HAP-1 (cell line): Measurements from ENCODE around the gene RASA3.
"Not testable (repeated sequence)": the region's sequence is repeated elsewhere in the genome, so short reads cannot be mapped to it uniquely, and the experiment has no call there.

Experiments
- DNase-seq, 2 experiments: peaks; one replicate each; pipeline ENCODE4 v3.0.0-alpha.2; 2016 to 2020; ENCODE audit warnings: low spot score in 2 of 2
- H3K27me3 ChIP-seq: fragments of 250-450 bp; sonication (Bioruptor Pico); 2 replicates; pipeline ENCODE4 v1.5.1; 2020; ENCODE audit warnings: low read depth, mild to moderate bottlenecking, moderate library complexity
- H3K36me3 ChIP-seq: fragments of 250-450 bp; sonication (Bioruptor Pico); replicated peaks from 2 replicates; pipeline ENCODE4 v1.5.1; 2020; ENCODE audit warnings: mild to moderate bottlenecking
- H3K4me1 ChIP-seq: fragments of 250-450 bp; sonication (Bioruptor Pico); 2 replicates; pipeline ENCODE4 v1.5.1; 2020; ENCODE audit warnings: mild to moderate bottlenecking
- H3K4me3 ChIP-seq: fragments of 250-450 bp; sonication (Bioruptor Pico); 2 replicates; pipeline ENCODE4 v1.5.1; 2020; ENCODE audit warnings: mild to moderate bottlenecking, moderate library complexity
- H3K9me3 ChIP-seq: fragments of 250-450 bp; sonication (Bioruptor Pico); 2 replicates; pipeline ENCODE4 v1.5.1; 2020; ENCODE audit warnings: mild to moderate bottlenecking, moderate library complexity
- in situ Hi-C: fragments of 300-500 bp; cut with MboI; formaldehyde crosslinking; loops from 3 replicates; pipeline ENCODE4 v1.14.3; 2020; ENCODE audit warnings: low sequenced_read_pairs, inconsistent platforms, mixed read lengths

RASA3 gene

DNA sequence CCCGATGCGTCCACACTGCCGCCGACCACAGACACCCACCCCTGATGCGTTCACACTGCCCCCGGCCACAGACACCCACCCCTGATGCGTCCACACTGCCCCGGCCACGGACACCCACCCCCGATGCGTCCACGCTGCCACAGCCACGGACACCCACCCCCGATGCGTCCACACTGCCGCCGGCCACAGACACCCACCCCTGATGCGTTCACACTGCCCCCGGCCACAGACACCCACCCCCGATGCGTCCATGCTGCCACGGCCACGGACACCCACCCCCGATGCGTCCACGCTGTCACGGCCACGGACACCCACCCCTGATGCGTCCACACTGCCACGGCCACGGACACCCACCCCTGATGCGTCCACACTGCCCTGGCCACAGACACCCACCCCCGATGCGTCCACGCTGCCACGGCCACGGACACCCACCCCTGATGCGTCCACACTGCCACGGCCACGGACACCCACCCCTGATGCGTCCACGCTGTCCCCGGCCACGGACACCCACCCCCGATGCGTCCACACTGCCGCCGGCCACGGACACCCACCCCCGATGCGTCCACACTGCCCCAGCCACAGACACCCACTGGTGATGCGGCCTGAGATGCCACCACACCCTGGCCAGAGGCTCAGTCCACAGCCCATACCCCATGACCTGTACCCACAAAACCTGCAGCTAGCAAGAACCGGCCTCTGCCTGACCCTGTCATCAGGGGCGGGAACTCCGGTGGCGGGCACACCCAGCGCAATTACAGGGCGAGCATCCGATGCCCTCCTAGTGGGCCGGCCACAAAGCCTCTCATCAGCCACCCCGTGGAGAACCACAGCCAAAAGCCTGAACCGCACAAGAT is 28.4 kb downstream of the RASA3 start:
- DNase-seq = no peak
- H3K27me3 ChIP-seq = no peaks in the 10 kb centered on the region
- no peak overlapping the region for H3K4me3 ChIP-seq
- H3K4me1 ChIP-seq = no peaks in the 10 kb centered on the region
- H3K36me3 ChIP-seq = no peaks in the 10 kb centered on the region
- 0 out of 2 replicates have a peak, but pooled peaks cover 3% of the 10 kb centered on the region for H3K9me3 ChIP-seq
- in situ Hi-C loops = no loop called here

DNA sequence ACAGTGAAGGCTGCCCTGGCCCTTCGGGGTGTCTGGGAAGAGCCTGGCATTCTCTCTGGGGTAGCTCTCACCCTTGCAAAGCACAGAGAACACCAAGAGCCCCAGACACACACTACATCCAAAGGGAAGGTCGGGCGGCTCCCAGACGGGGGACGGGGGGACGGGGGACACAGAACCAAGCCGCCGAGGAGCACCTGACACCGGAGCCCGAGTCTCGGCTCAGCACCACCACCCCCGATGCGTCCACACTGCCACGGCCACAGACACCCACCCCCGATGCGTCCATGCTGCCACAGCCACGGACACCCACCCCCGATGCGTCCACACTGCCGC is 29.2 kb downstream of the RASA3 start:
- H3K27me3 ChIP-seq, H3K36me3 ChIP-seq, H3K9me3 ChIP-seq, in situ Hi-C loops, H3K4me3 ChIP-seq, DNase-seq, H3K4me1 ChIP-seq: not testable (repeated sequence)

DNA sequence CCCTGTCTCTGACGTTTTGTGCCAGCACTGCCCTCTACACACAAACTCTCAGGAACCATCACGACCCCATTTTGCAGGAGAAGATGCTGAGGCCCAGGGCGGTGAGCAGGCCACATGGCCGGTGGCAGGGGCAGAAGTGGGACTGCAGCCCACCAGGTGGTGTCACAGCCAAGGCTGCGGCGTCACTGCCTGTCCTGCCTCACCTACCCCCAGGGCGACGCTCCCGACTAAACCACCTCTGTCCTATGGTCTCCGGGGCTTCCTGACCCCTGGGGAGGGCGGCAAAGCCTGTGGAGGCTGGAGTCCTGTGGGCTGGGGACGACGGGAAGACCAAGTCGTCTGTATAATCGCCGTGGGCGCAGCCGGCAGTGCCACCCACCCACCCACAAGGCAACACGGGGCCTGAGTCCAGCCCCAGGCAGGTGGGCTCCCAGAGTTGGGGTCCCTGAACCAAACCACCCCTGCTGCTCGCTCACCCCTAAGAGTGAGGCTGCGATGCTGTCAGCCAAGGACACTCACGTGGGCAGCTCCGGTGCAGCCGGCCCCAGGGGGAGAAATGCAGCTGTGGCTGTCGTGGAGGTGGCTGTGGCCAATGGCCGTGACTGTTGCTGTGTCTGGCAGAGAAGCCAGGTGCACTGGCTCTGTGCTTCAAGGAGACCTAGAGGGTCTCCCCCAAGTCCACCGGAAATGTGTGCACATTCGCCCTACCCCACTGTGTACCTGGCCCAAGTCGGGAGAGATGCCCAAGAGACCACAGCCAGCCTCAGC is 29.7 kb downstream of the RASA3 start:
- Histone ChIP-seq H3K27me3 (no peaks in the 10 kb centered on the region), H3K9me3 (0 out of 2 replicates have a peak, but pooled peaks cover 3% of the 10 kb centered on the region), H3K4me1 (no peaks in the 10 kb centered on the region), H3K4me3 (no peak overlapping the region), H3K36me3 (no peaks in the 10 kb centered on the region)
- in situ Hi-C loops = no loop called here
- DNase-seq = no peak

GRCh38 chr13:114102131-114102520 is 30.3 kb downstream of the RASA3 start:
- H3K36me3 ChIP-seq = no peaks in the 10 kb centered on the region
- no peak overlapping the region for H3K4me3 ChIP-seq
- in situ Hi-C loops = no loop called here
- H3K27me3 ChIP-seq = no peaks in the 10 kb centered on the region
- no peak for DNase-seq
- H3K9me3 ChIP-seq = 0 out of 2 replicates have a peak, but pooled peaks cover 3% of the 10 kb centered on the region
- H3K4me1 ChIP-seq = no peaks in the 10 kb centered on the region

DNA sequence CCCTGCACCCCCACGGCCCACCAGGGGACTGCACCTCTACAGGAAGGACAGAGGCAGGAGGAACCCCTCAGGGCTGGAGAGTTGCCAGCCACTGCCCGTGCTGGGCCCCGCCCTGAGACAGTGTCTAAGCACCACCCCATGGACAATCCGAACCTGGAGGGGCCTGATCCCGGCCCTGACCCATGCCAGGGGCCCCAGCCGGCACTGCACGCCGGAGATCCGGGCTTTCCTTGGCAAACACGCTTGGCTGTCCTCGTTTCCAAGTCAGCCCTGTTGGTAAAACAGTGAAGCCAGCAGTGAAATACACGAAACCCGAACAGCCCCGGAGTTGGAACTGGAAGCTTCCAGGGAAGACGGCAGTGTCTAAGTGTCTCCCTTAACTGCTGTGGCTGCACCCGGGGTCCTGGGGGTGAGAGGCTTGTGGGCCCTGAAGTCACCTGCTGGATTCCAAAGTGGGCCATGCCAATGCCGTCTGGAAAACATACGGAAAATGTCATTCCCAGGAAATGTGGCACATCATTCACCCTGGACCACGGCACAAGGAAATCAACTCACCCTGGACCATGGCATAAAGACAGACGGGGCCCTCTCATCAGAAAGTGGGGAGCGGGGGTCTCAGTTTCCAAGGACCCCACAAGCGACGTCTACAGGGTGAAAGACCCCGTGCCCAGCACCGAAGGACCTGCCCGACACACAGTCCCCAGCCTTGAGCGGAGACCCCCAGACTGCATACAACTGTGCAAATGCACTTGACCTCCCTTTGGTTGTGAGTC is 30.9 kb downstream of the RASA3 start:
- H3K4me1 ChIP-seq = no peaks in the 10 kb centered on the region
- no peaks in the 10 kb centered on the region for H3K36me3 ChIP-seq
- no peak for DNase-seq
- H3K4me3 ChIP-seq = no peak overlapping the region
- in situ Hi-C loops = no loop called here
- no peaks in the 10 kb centered on the region for H3K27me3 ChIP-seq
- 0 out of 2 replicates have a peak, but pooled peaks cover 3% of the 10 kb centered on the region for H3K9me3 ChIP-seq

DNA sequence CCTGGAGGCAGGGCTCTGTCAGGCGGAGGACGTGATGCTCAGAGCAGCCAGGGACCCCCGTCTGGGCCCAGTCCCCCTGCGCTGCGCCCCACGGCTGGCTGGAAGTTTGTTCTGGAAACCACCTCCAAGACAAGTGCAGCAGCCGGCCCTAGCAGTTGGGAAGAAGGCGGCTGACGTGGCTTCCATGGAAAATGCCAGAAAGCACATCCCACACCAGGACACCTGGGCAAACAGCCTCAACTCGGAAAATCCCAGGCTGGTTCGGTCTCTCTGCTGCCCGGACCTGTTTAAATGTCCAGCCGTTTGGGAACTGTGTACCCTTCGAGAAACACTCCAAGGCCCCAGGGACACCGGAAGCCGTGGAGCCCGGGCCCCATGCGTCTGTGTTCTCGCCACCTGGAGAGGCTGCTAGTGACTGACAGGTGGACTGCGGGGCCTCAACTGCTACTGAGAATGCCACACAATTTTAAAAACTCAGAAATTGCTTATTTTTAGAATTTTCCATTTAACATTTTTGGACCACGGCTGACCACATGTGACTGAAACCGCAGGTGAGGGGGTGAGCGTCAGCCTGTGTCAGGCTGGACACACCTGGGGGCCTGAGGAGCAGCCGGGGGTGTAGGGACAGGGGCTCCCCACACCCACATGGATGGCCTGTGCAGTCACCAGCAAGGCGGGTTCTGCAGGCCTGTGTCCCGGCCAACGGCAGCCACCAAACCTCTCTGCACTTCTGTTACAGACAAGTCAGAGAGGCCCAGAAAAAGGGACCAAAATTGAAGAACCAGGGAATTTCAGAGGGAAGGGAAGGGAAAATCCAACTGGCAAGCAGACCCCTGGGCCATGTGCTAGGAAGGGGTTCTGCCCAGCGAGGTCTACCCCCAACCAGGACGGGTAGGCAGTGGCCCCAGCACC is 31.7 kb downstream of the RASA3 start:
- Histone ChIP-seq H3K4me1 (no peaks in the 10 kb centered on the region), H3K9me3 (0 out of 2 replicates have a peak, but pooled peaks cover 3% of the 10 kb centered on the region), H3K4me3 (no peak overlapping the region), H3K36me3 (no peaks in the 10 kb centered on the region), H3K27me3 (no peaks in the 10 kb centered on the region)
- in situ Hi-C loops = no loop called here
- peak in 1 of 2 experiments; percentile 7 for DNase-seq

DNA sequence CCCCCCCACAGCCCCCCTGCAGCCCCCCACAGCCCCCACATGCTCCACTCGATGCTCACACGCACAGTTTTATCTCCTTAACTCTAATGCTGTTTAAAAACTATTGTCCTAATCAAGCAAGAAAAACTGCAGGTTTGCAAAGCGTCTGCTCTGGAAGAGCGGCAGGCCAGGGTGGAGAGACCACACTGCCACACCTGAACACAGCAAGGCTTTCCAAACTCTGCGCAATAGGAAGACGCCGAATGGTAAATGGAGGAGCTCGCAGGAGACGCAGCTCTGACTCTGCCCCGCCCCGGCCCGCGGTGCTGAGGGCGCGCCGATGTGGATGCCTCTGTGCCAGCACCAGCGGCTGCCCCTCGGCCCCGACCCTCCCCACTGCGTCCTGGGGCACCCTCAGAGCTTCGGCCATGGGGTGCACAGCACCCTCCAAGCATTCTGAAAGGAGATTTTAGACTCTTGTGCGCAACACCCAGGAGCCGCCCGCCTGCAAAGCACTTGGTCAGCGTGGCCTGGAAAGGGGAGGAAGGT is 32.4 kb downstream of the RASA3 start:
- in situ Hi-C loops = no loop called here
- DNase-seq = no peak

DNA sequence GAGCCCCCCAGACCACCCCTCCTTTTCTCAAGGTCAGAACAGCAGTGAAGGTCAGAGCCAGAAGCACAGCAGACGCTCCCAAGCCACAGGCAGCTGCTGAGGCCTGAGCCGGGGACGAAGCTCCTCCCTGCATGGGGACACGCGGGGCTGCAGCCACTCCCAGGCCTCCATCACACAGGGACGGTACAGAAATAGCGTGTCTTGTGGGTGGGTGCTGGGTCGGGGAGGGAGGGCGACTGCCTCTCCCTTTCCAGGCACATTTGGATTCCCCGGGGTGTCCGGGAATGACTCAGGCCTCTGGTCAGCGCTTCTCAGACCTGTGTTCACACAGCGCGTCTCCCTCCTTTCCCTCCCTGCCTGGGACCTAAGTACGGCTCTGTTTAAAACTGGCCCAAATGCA is 33.2 kb downstream of the RASA3 start:
- no peaks in the 10 kb centered on the region for H3K9me3 ChIP-seq
- H3K27me3 ChIP-seq = no peaks in the 10 kb centered on the region
- peak; percentile 4 to 61 for DNase-seq
- in situ Hi-C loops = no loop called here
- H3K4me3 ChIP-seq = no peak overlapping the region
- H3K4me1 ChIP-seq = no peaks in the 10 kb centered on the region
- no peaks in the 10 kb centered on the region for H3K36me3 ChIP-seq

More for the DNA sequence above, 32.4 kb downstream of the RASA3 start:
- Histone ChIP-seq H3K27me3 (no peaks in the 10 kb centered on the region), H3K9me3 (0 out of 2 replicates have a peak, but pooled peaks cover 3% of the 10 kb centered on the region), H3K4me1 (no peaks in the 10 kb centered on the region), H3K36me3 (no peaks in the 10 kb centered on the region), H3K4me3 (no peak overlapping the region)

- in situ Hi-C loops, H3K4me1 ChIP-seq, H3K9me3 ChIP-seq, H3K4me3 ChIP-seq, H3K27me3 ChIP-seq, H3K36me3 ChIP-seq, DNase-seq: not testable (repeated sequence)
Observed at GRCh38 chr13:114098689-114099056, 33.8 kb downstream of the RASA3 start.

DNA sequence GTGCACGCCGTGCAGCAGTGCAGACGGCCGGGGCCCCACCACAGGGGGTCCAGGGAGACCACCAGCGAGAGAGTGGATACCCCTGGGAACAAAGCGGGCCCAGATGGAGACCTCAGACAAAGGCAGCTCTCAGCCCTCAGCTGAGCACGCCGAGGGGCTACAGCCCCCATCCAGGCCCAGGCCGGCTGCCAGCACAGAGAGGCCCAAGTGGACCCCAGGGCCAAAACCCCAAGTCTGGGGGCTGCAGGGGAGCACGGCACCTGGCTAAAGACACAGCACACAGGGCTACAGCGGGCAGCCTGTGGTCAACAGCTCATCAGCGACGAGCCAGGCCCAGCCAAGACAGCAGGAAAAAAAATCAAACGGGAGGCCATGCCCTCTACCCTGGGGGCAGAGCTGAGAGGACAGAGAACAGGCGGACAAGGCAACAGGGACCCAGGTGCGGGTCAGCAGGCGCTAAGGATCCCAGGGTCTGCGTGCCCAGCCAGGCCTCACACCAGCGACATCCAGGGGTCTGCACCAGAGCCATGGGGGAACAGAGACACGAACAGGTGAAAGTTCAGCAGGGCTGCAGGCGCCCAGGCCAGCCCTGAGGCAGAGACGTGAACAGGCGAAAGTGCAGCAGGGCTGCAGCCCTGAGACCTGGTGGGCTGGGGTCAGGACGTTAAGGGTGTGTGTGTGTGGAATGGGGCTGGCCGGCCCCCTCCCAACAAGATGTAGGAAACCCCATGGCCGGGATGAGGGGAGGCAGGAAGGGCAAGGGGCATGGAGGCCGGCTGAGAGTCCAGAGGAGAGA is 34.3 kb downstream of the RASA3 start:
- no peaks in the 10 kb centered on the region for H3K36me3 ChIP-seq
- in situ Hi-C loops = no loop called here
- H3K27me3 ChIP-seq = no peaks in the 10 kb centered on the region
- H3K4me1 ChIP-seq = no peaks in the 10 kb centered on the region
- H3K9me3 ChIP-seq = no peaks in the 10 kb centered on the region
- no peak overlapping the region for H3K4me3 ChIP-seq
- DNase-seq = peak in 1 of 2 experiments; percentile 3

GRCh38 chr13:114097212-114097892 is 35.1 kb downstream of the RASA3 start:
- no peak overlapping the region for H3K4me3 ChIP-seq

DNA sequence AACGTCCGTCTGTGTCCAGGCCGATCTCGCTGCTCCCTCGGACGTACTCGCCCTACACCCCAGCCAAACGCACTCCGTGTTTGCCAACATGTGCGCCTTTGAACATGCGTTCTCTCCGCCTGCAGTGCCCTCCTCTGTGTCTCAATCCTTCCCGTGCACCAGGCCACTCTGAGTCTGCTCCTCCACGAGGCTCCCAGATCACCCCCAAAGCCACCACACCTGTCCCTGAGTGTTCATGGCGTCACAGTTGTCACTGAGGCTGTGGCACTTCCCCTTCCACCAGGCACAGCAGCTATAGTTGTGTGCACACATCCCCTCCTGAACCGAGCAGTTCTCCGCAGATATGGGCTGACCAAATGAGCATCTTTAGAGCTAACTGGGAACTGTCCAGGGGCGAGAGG is 35.6 kb downstream of the RASA3 start:
- H3K36me3 ChIP-seq = no peaks in the 10 kb centered on the region
- H3K4me3 ChIP-seq = no peak overlapping the region
- H3K4me1 ChIP-seq = no peaks in the 10 kb centered on the region
- H3K27me3 ChIP-seq = no peaks in the 10 kb centered on the region
- no peaks in the 10 kb centered on the region for H3K9me3 ChIP-seq
- no peak for DNase-seq
- in situ Hi-C loops = no loop called here

More at GRCh38 chr13:114097212-114097892, 35.1 kb downstream of the RASA3 start:
- DNase-seq = no peak
- Histone ChIP-seq H3K9me3 (no peaks in the 10 kb centered on the region), H3K27me3 (no peaks in the 10 kb centered on the region), H3K36me3 (no peaks in the 10 kb centered on the region), H3K4me1 (no peaks in the 10 kb centered on the region)
- in situ Hi-C loops = no loop called here
